ENCODE measurements around the gene SLC52A1.

- TF ChIP-seq EZH2phosphoT487 (IDR thresholded peaks at IDR 0.05; ENCODE audit: insufficient read depth, low read depth) (no peak), EZH2 (IDR thresholded peaks at IDR 0.05; ENCODE audit: insufficient read depth, poor library complexity, severe bottlenecking) (no peak)
These were observed 37.8 kb downstream of the SLC52A1 start, which contains the start of the genes INCA1 and KIF1C for GRCh38 chr17:4997302-4998026.
